ENCODE results near the gene IL22RA1. TPM values are rescaled to one million over a fixed set of nuclear protein-coding genes. Genes with fewer than 3 reads are reported as not detected.
A peak's percentile ranks its signal among the peaks of the same experiment; 100 is the strongest.

IL22RA1 gene
- total and polyA plus RNA-seq, 9 of the 15 experiments (the other 6 are each of a cell fraction or from before 2014, with no cell fraction given): not detected

DNA sequence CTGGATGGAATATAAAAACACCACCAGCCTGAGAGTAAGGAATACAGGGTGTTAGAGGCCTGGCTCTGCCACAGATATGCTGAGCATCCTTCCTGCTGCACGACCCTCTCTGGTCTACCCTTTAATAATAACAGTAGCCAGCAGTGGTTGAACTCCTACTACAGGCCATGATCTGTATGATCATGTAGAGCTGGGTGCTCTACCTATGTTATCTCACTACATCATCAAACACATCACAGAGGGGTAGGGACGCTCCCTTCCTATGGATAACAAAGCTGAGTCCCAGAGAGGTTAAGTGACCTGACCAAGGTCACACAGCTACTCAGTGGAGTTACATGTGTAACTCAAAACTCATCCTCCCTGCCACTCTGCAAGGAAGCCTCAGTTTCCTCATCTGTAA, 18.0 kb downstream of the IL22RA1 start (continued):
- no peak for TF ChIP-seq STAT5A (IDR thresholded peaks at IDR 0.05; ENCODE audit: borderline replicate concordance, low read length)
- TF ChIP-seq RBM25 (IDR thresholded peaks at IDR 0.05; ENCODE audit: low read depth, low read length, severe bottlenecking): peak; percentile 52
- no peak for TF ChIP-seq TCF7L2 (IDR thresholded peaks at IDR 0.05; ENCODE audit: low read depth, low read length)
- TF ChIP-seq ZFP36 (IDR thresholded peaks at IDR 0.05; ENCODE audit: low read depth, low read length, partially characterized antibody): peak; percentile 65
- TF ChIP-seq HOMEZ (CRISPR knock-in tag; IDR thresholded peaks at IDR 0.05): no peak
- TF ChIP-seq NR3C1 (CRISPR knock-in tag; IDR thresholded peaks at IDR 0.05): no peak
- no peak for TF ChIP-seq ZNF79 (CRISPR knock-in tag; IDR thresholded peaks at IDR 0.05; ENCODE audit: low read depth)
- no peak for TF ChIP-seq SETDB1 (IDR thresholded peaks at IDR 0.05; ENCODE audit: low read length)

- ATAC-seq (no peak), DNase-seq (ENCODE audit: extremely low read depth in 1 of 4, low spot score in 3 of 4) (no peak), FAIRE-seq (no peak)
- ChIA-PET CTCF (ENCODE audit: low intra/inter-chr PET ratio) (no interaction called here), POLR2A (interaction anchor here (1.1 kb wide), 1 partner anchor 9 kb away, joined by 4 read pairs; no protein-coding TSS in a partner anchor)
- Histone ChIP-seq H3K27ac (ENCODE audit: extremely low read depth, low read depth, low read length) (no peak overlapping the region), H3K27me3 (ENCODE audit: control insufficient read depth in 2 of 2, insufficient read depth in 2 of 2, low read length in 2 of 2) (peaks cover 7 to 57% of the 10 kb centered on the region in 2 experiments; a peak in 3 of 5 replicates), H3K4me1 (replicated peaks in 1 of 2; ENCODE audit: control insufficient read depth in 2 of 2, insufficient read depth in 2 of 2, low read length in 2 of 2) (no peaks in the 10 kb centered on the region), H3K9me3 (replicated peaks; ENCODE audit: control insufficient read depth, insufficient read depth, low read depth, low read length) (no peaks in the 10 kb centered on the region), H4K20me1 (replicated peaks; ENCODE audit: control insufficient read depth, insufficient read depth, low read length) (peaks cover 6% of the 10 kb centered on the region; the same call in 1 of the 2 replicates), H3K9me1 (ENCODE audit: control insufficient read depth, insufficient read depth, low read length) (no peaks in the 10 kb centered on the region), H3K79me2 (ENCODE audit: control insufficient read depth, insufficient read depth, low read length) (no peaks in the 10 kb centered on the region), H3K4me3 (no peak overlapping the region), H2AFZ (ENCODE audit: low read depth, low read length) (no peak overlapping the region), H3K4me2 (ENCODE audit: insufficient read depth, low read length) (no peak overlapping the region), H3K9ac (ENCODE audit: insufficient read depth in 1 of 2, low read depth in 2 of 2, low read length in 2 of 2) (no peak overlapping the region), H3K36me3 (ENCODE audit: control insufficient read depth, insufficient read depth, low read length) (no peaks in the 10 kb centered on the region)
- in situ Hi-C loops (cut with MboI) (no loop called here), intact Hi-C loops (cut with micrococcal nuclease) (no loop called here)
- WGBS (ENCODE audit: insufficient coverage, low coverage, missing lambda C conversion rate): 2% methylated on average over 4 of the region's 6 CpGs
- no TSS peak for BruUV-seq (replicated peaks)
- no peak for TF ChIP-seq ZNF165 (CRISPR knock-in tag; IDR thresholded peaks at IDR 0.05; ENCODE audit: borderline replicate concordance)
- TF ChIP-seq, protein P1, sequence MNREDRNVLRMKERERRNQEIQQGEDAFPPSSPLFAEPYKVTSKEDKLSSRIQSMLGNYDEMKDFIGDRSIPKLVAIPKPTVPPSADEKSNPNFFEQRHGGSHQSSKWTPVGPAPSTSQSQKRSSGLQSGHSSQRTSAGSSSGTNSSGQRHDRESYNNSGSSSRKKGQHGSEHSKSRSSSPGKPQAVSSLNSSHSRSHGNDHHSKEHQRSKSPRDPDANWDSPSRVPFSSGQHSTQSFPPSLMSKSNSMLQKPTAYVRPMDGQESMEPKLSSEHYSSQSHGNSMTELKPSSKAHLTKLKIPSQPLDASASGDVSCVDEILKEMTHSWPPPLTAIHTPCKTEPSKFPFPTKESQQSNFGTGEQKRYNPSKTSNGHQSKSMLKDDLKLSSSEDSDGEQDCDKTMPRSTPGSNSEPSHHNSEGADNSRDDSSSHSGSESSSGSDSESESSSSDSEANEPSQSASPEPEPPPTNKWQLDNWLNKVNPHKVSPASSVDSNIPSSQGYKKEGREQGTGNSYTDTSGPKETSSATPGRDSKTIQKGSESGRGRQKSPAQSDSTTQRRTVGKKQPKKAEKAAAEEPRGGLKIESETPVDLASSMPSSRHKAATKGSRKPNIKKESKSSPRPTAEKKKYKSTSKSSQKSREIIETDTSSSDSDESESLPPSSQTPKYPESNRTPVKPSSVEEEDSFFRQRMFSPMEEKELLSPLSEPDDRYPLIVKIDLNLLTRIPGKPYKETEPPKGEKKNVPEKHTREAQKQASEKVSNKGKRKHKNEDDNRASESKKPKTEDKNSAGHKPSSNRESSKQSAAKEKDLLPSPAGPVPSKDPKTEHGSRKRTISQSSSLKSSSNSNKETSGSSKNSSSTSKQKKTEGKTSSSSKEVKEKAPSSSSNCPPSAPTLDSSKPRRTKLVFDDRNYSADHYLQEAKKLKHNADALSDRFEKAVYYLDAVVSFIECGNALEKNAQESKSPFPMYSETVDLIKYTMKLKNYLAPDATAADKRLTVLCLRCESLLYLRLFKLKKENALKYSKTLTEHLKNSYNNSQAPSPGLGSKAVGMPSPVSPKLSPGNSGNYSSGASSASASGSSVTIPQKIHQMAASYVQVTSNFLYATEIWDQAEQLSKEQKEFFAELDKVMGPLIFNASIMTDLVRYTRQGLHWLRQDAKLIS (CRISPR knock-in tag; IDR thresholded peaks at IDR 0.05): no peak
These were observed 19.3 kb downstream of the IL22RA1 start for GRCh38 chr1:24123611-24124010.

Data from K562 (cell line).